GM19468 (cell line): ENCODE results near the gene WDPCP.
"Not testable (repeated sequence)": the region's sequence is repeated elsewhere in the genome, so short reads cannot be mapped to it uniquely, and the experiment has no call there.

Source experiments
- ATAC-seq: cut with Tn5 transposase; IDR thresholded peaks from one replicate; pipeline ENCODE4 v1.9.1; 2021; ENCODE audit warnings: mild to moderate bottlenecking, moderate library complexity, moderate number of reproducible peaks; ENCODE audit not compliant: unreplicated experiment; ENCODE audit errors: extremely low read depth

The WDPCP gene

GRCh38 chr2:63159262-63159661 lies 429.0 kb downstream of the WDPCP start:
- no peak for ATAC-seq

- not testable (repeated sequence) for ATAC-seq
These were observed 451.6 kb downstream of the WDPCP start for GRCh38 chr2:63136683-63137082.

- ATAC-seq, result no peak
These were observed 456.3 kb downstream of the WDPCP start for GRCh38 chr2:63132020-63132419.

GRCh38 chr2:63131196-63131595 lies 457.1 kb downstream of the WDPCP start:
- ATAC-seq, result no peak

- no peak for ATAC-seq
These were observed 460.7 kb downstream of the WDPCP start for GRCh38 chr2:63127594-63127993.

- peak; percentile 64 for ATAC-seq
These were observed 463.4 kb downstream of the WDPCP start for GRCh38 chr2:63124850-63125249.

GRCh38 chr2:63124218-63124617 lies 464.1 kb downstream of the WDPCP start:
- ATAC-seq, result no peak

GRCh38 chr2:63122921-63123320 lies 465.4 kb downstream of the WDPCP start:
- ATAC-seq, result no peak

GRCh38 chr2:63121055-63121834 lies 467.0 kb downstream of the WDPCP start:
- no peak for ATAC-seq

- no peak for ATAC-seq
These were observed 469.5 kb downstream of the WDPCP start for GRCh38 chr2:63118821-63119220.

- ATAC-seq, result no peak
These were observed 483.8 kb downstream of the WDPCP start for GRCh38 chr2:63104482-63104881.

GRCh38 chr2:63101954-63102353 lies 486.3 kb downstream of the WDPCP start:
- no peak for ATAC-seq

- no peak for ATAC-seq
These were observed 489.2 kb downstream of the WDPCP start for GRCh38 chr2:63099032-63099431.

- ATAC-seq, result no peak
These were observed 491.8 kb downstream of the WDPCP start for GRCh38 chr2:63096491-63096890.

GRCh38 chr2:63093502-63093901 lies 494.8 kb downstream of the WDPCP start:
- no peak for ATAC-seq

GRCh38 chr2:63092857-63093256 lies 495.4 kb downstream of the WDPCP start:
- no peak for ATAC-seq

- ATAC-seq, result no peak
These were observed 495.9 kb downstream of the WDPCP start for GRCh38 chr2:63092401-63092800.

GRCh38 chr2:63086687-63087086 lies 501.6 kb downstream of the WDPCP start:
- ATAC-seq, result no peak

GRCh38 chr2:63081404-63081803 lies 506.9 kb downstream of the WDPCP start:
- ATAC-seq, result no peak

- no peak for ATAC-seq
These were observed 509.2 kb downstream of the WDPCP start for GRCh38 chr2:63078852-63079606.

GRCh38 chr2:63074399-63074798 lies 513.9 kb downstream of the WDPCP start:
- ATAC-seq, result not testable (repeated sequence)

- ATAC-seq, result no peak
These were observed 514.3 kb downstream of the WDPCP start for GRCh38 chr2:63073994-63074393.
